Endothelial cell of umbilical vein (primary cell): ENCODE measurements around the gene PHAX. TPM values are rescaled to one million over a fixed set of nuclear protein-coding genes. Genes with fewer than 3 reads are reported as not detected.

Source experiments
- BruUV-seq: library from RNA; stranded (reverse); fragments of 400-500 nt; replicated peaks from 2 replicates; lab custom pipeline; 2021; lab: Mats Ljungman, UMichigan
- CTCF ChIA-PET: fragments of 300-600, 350-600 bp; sonication (Branson Sonifier 250); formaldehyde crosslinking; loops from one replicate; lab custom pipeline; 2021; ENCODE audit warnings: antibody characterized with exemption, inconsistent platforms; lab: Charles Lee
- POLR2A ChIA-PET: fragments of 300-600, 350-600 bp; sonication (Branson Sonifier 250); formaldehyde crosslinking; loops from one replicate; lab custom pipeline; 2021; ENCODE audit warnings: antibody characterized with exemption, inconsistent platforms; lab: Charles Lee
- DNase-seq: peaks from one replicate; pipeline ENCODE4 v3.0.0-alpha.2; 2011; ENCODE audit warnings: low read depth, low spot score
- FAIRE-seq: peaks from 2 replicates; lab custom pipeline; 2011; peaks lifted over from hg19 to GRCh38; lab: Jason Lieb, UNC
- H2AFZ ChIP-seq: 2 replicates; pipeline ENCODE4 v1.6.0; 2012; ENCODE audit warnings: low read depth, low read length, control low read depth, inconsistent platforms
- H3K27ac ChIP-seq: 2 replicates; pipeline ENCODE4 v1.5.1; 2011; ENCODE audit warnings: low read depth, mild to moderate bottlenecking, control low read depth, low read length, moderate library complexity; ENCODE audit not compliant: insufficient read depth
- H3K27me3 ChIP-seq, 2 experiments: 2 replicates each; pipeline versions ENCODE4 v1.6.0 to v1.6.1; 2011; ENCODE audit warnings: low read length in 2 of 2, mixed read lengths in 1 of 2; ENCODE audit not compliant: control insufficient read depth in 2 of 2, insufficient read depth in 2 of 2
- H3K36me3 ChIP-seq, 2 experiments: 2 replicates in 1 of 2; 3 replicates in 1 of 2; pipeline ENCODE4 v1.5.1; 2011; ENCODE audit warnings: low read length in 2 of 2, mild to moderate bottlenecking in 1 of 2, moderate library complexity in 1 of 2; ENCODE audit not compliant: control insufficient read depth in 2 of 2, insufficient read depth in 2 of 2; ENCODE audit errors: extremely low read depth in 1 of 2
- H3K4me1 ChIP-seq: 3 replicates; pipeline ENCODE4 v1.5.1; 2011; ENCODE audit warnings: mild to moderate bottlenecking, low read length; ENCODE audit not compliant: control insufficient read depth, insufficient read depth; ENCODE audit errors: extremely low read depth
- H3K4me2 ChIP-seq: 2 replicates; pipeline ENCODE4 v1.6.1; 2011; ENCODE audit warnings: low read length, control low read depth, mixed read lengths; ENCODE audit not compliant: insufficient read depth
- H3K4me3 ChIP-seq, 3 experiments: fragments of 200-600 bp in 1 of 3; sonication (generic), shearing (Covaris generic) in 1 of 3; replicated peaks in 1 of 3; 2 replicates each; pipeline ENCODE4 v1.5.1; 2011 to 2016; ENCODE audit warnings: control low read depth in 3 of 3, low read length in 3 of 3, mild to moderate bottlenecking in 2 of 3, inconsistent platforms in 1 of 3, low read depth in 1 of 3, moderate library complexity in 1 of 3; ENCODE audit not compliant: insufficient read depth in 1 of 3
- H3K79me2 ChIP-seq: 2 replicates; pipeline ENCODE4 v1.6.0; 2012; ENCODE audit warnings: low read length, inconsistent platforms; ENCODE audit not compliant: control insufficient read depth, insufficient read depth
- H3K9ac ChIP-seq: replicated peaks from 2 replicates; pipeline ENCODE3; 2011; ENCODE audit warnings: low read length, control low read depth; ENCODE audit not compliant: insufficient read depth; ENCODE audit errors: extremely low read depth
- H3K9me1 ChIP-seq: replicated peaks from 3 replicates; pipeline ENCODE4 v1.6.0; 2011; ENCODE audit warnings: mild to moderate bottlenecking, low read length; ENCODE audit not compliant: control insufficient read depth, insufficient read depth; ENCODE audit errors: extremely low read depth
- H3K9me3 ChIP-seq: replicated peaks from 2 replicates; pipeline ENCODE4 v1.5.1; 2012; ENCODE audit warnings: low read length, inconsistent platforms; ENCODE audit not compliant: control insufficient read depth, insufficient read depth
- H4K20me1 ChIP-seq: replicated peaks from 2 replicates; pipeline ENCODE3; 2011; ENCODE audit warnings: mild to moderate bottlenecking, low read length; ENCODE audit not compliant: control insufficient read depth, insufficient read depth; ENCODE audit errors: extremely low read depth
- CTCF ChIP-seq, 2 donors: IDR thresholded peaks; 1 replicate in 1 of 2; 2 replicates in 1 of 2; pipeline ENCODE4 v1.5.1; 2011; ENCODE audit warnings: low read length in 2 of 2, mild to moderate bottlenecking in 2 of 2, moderate library complexity in 2 of 2, control low read depth in 1 of 2, inconsistent platforms in 1 of 2, low read depth in 1 of 2; ENCODE audit not compliant: insufficient read depth in 1 of 2; ENCODE audit errors: extremely low read depth in 1 of 2
- FOS ChIP-seq: IDR thresholded peaks from 2 replicates; pipeline ENCODE4 v1.6.1; 2011; ENCODE audit warnings: mild to moderate bottlenecking, low read length, moderate library complexity, borderline replicate concordance; ENCODE audit not compliant: insufficient read depth
- POLR2AphosphoS5 ChIP-seq: IDR thresholded peaks from 2 replicates; pipeline ENCODE4 v1.6.1; 2012; ENCODE audit warnings: low read depth, mild to moderate bottlenecking, control low read depth, low read length, moderate library complexity; ENCODE audit not compliant: insufficient read depth
- dilution Hi-C: fragments of 300-500 bp; cut with MboI; formaldehyde crosslinking; loops from one replicate; pipeline ENCODE4 v1.15.0; 2019; ENCODE audit warnings: low sequenced_read_pairs; ENCODE audit not compliant: extremely low pct_ligation_motif_present
- intact Hi-C: fragments of 100-400 bp; cut with micrococcal nuclease; formaldehyde crosslinking; loops from one replicate; pipeline ENCODE4 v1.10.0; 2022
- polyA plus RNA-seq, 4 experiments: library from polyadenylated mRNA; depleted of rRNA in 3 of 4; stranded (reverse) in 3 of 4; unstranded in 1 of 4; fragments of >200 nt; gene quantifications; 2 replicates each; pipeline versions ENCODE4 v1.2.1 to v1.2.3, GENCODE V29; 2011 to 2012; ENCODE audit warnings: missing spikeins in 1 of 4
- total RNA-seq: library from RNA; stranded (reverse); gene quantifications from 2 replicates; pipeline ENCODE4 v1.2.3, GENCODE V29; 2021

Gene PHAX
- total and polyA plus RNA-seq, 2 donors (not counting 3 experiments of a cell fraction or from before 2014, with no cell fraction given), result 33.0 to 51.2 TPM

GRCh38 chr5:126610616-126611015 lies 9.9 kb downstream of the PHAX start:
- dilution Hi-C loops, result no loop called here
- CTCF ChIA-PET, result interaction anchor here (0.8 to 1.4 kb wide), 2 partner anchors 10 to 14 kb away, joined by 3 to 5 read pairs; partner anchors contain the start of gene PHAX
- Histone ChIP-seq H3K36me3 (peaks cover 9 to 13% of the 10 kb centered on the region in 2 experiments), H3K9me1 (no peaks in the 10 kb centered on the region), H3K79me2 (peaks cover 78% of the 10 kb centered on the region), H3K4me3 (no peak overlapping the region), H3K9me3 (no peaks in the 10 kb centered on the region), H3K4me2 (no peak overlapping the region), H3K27me3 (no peaks in the 10 kb centered on the region), H2AFZ (no peak overlapping the region), H4K20me1 (no peaks in the 10 kb centered on the region), H3K9ac (no peak overlapping the region), H3K27ac (no peak overlapping the region), H3K4me1 (no peaks in the 10 kb centered on the region)
- FAIRE-seq (no peak), DNase-seq (no peak)
- intact Hi-C loops, result no loop called here
- no peak for TF ChIP-seq POLR2AphosphoS5
- POLR2A ChIA-PET, result no interaction called here
- BruUV-seq, result no TSS peak

- H3K4me1 ChIP-seq, result no peaks in the 10 kb centered on the region
- TF ChIP-seq FOS (no peak), CTCF (IDR thresholded peaks at IDR 0.05; ENCODE audit: extremely low read depth in 1 of 2, insufficient read depth in 1 of 2, low read depth in 1 of 2, low read length in 2 of 2) (no peak)
- H3K9me3 ChIP-seq, result no peaks in the 10 kb centered on the region
- no peak overlapping the region for H2AFZ ChIP-seq
- no peaks in the 10 kb centered on the region for H3K9me1 ChIP-seq
- H3K27ac ChIP-seq, result no peak overlapping the region
- H4K20me1 ChIP-seq, result no peaks in the 10 kb centered on the region
- ChIA-PET POLR2A (interaction anchor here (0.7 kb wide), 1 partner anchor 56 kb away, joined by 3 read pairs; no protein-coding TSS in a partner anchor), CTCF (no interaction called here)
- H3K27me3 ChIP-seq, result no peaks in the 10 kb centered on the region
- dilution Hi-C loops, result no loop called here
- H3K4me3 ChIP-seq, result no peak overlapping the region
- H3K9ac ChIP-seq, result no peak overlapping the region
- H3K4me2 ChIP-seq, result no peak overlapping the region
- peaks cover 6 to 13% of the 10 kb centered on the region in 2 experiments for H3K36me3 ChIP-seq
- no TSS peak for BruUV-seq
- FAIRE-seq (peak; percentile 28), DNase-seq (no peak)
- intact Hi-C loops, result no loop called here
- H3K79me2 ChIP-seq, result peaks cover 52% of the 10 kb centered on the region
Measured at GRCh38 chr5:126613941-126614592, 13.3 kb downstream of the PHAX start.
